CD4-positive, alpha-beta T cell treated with Interleukin-17A for 1 hour (primary cell): ENCODE measurements around the gene SLC2A13.

ENCODE experiments used
- DNase-seq: peaks from one replicate; pipeline ENCODE4 v3.0.0-alpha.2; 2020

Gene SLC2A13

GRCh38 chr12:40105515-40106201 is at the start of gene SLC2A13:
Gene SLC2A13 (minus strand): TSS chr12:40106081. CDS start chr12:40105808, 273 bp downstream.
- DNase-seq = peak; percentile 79

GRCh38 chr12:40154381-40154780 is 48.5 kb upstream of the SLC2A13 start:
- DNase-seq = no peak

GRCh38 chr12:40153432-40153831 is 47.6 kb upstream of the SLC2A13 start:
- no peak for DNase-seq

GRCh38 chr12:40152783-40153383 is 47.0 kb upstream of the SLC2A13 start:
- peak; percentile 49 for DNase-seq

- no peak for DNase-seq
These were observed 43.9 kb upstream of the SLC2A13 start for GRCh38 chr12:40149673-40150260.

- no peak for DNase-seq
These were observed 41.2 kb upstream of the SLC2A13 start for GRCh38 chr12:40146800-40147797.

GRCh38 chr12:40145896-40146295 is 40.0 kb upstream of the SLC2A13 start:
- DNase-seq = no peak

- DNase-seq = no peak
These were observed 38.1 kb upstream of the SLC2A13 start for GRCh38 chr12:40144023-40144422.

GRCh38 chr12:40142001-40142744 is 36.3 kb upstream of the SLC2A13 start:
- no peak for DNase-seq

- no peak for DNase-seq
These were observed 32.6 kb upstream of the SLC2A13 start for GRCh38 chr12:40138526-40138925.

GRCh38 chr12:40137252-40137651 is 31.4 kb upstream of the SLC2A13 start:
- DNase-seq = peak; percentile 58

- DNase-seq = no peak
These were observed 21.5 kb upstream of the SLC2A13 start for GRCh38 chr12:40127408-40127807.

GRCh38 chr12:40123496-40123895 is 17.6 kb upstream of the SLC2A13 start:
- DNase-seq = no peak

GRCh38 chr12:40122842-40123241 is 17.0 kb upstream of the SLC2A13 start:
- no peak for DNase-seq

- no peak for DNase-seq
These were observed 11.9 kb upstream of the SLC2A13 start for GRCh38 chr12:40117818-40118217.

GRCh38 chr12:40110586-40110985 is 4.7 kb upstream of the SLC2A13 start:
- no peak for DNase-seq

- DNase-seq = no peak
These were observed 2.1 kb upstream of the SLC2A13 start for GRCh38 chr12:40107803-40108620.

- peak; percentile 89 for DNase-seq
These were observed 1.4 kb upstream of the SLC2A13 start for GRCh38 chr12:40107098-40107802.

- DNase-seq = peak; percentile 16
These were observed 774 bp upstream of the SLC2A13 start for GRCh38 chr12:40106655-40107054.

GRCh38 chr12:40106202-40106533 is 287 bp upstream of the SLC2A13 start:
- no peak for DNase-seq

- no peak for DNase-seq
These were observed 691 bp downstream of the SLC2A13 start for GRCh38 chr12:40105265-40105514.
